ENCODE measurements around the gene ITSN2.
"Not testable (repeated sequence)": the region's sequence is repeated elsewhere in the genome, so short reads cannot be mapped to it uniquely, and the experiment has no call there.

ITSN2 gene

DNA sequence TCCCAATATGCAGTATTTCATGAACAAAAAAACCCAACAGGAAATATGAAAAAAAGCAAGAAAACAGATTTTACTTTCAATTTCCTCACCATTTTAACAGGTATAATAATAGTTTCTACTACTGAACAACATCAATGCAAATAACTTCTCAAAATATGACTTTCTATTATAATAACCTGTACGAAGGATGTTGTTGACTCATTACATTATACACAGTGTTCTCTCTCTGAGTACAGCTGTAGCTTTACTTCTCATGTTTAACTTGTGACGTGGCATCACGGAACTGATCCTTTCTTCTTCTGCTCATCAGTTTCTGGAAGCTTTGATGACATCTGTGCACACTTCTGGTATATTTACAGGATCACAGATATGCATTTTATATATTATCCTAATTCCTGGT lies 145.5 kb downstream of the ITSN2 start:
- no peak for DNase-seq (ENCODE audit: low read depth)

DNA sequence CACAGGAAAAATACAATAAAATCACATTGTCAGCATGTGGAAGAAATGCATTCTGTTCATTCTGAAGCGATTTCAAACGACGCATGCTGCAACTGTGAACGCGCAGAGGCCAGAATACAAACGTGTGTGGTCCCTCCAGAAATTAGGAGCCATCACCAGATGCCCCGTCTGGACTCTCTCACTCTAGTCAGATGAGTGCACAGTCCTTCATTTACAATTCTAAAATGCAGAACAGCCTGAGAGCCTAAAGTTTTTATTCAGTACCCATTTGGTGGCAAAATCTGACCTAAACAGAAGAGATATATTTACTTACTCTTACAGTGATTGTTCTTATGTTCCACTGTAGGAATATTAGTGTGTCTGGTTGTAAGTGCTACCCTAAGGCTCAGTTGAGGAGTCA lies 148.9 kb downstream of the ITSN2 start:
- DNase-seq (ENCODE audit: low read depth) = no peak

DNA sequence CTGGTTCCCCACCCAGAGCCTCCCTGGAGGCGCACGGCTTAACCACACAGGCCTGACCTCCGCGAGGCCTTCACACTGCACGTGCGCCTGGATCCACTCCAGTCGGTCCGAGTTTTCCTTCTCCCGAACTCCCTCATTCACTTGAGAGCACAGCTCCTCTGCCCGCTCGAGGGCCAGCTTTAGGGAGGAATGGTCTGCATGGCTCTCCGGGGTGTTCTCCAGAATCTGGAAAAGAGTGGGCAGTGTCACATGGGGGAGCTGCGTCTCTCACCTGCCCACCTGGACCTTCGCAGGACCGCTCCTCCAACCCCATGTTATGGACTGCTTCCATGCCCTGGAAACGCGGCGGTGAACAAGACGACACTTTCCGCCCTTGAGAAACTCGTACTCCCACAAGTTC lies 149.6 kb downstream of the ITSN2 start:
- no peak for DNase-seq (ENCODE audit: low read depth)

DNA sequence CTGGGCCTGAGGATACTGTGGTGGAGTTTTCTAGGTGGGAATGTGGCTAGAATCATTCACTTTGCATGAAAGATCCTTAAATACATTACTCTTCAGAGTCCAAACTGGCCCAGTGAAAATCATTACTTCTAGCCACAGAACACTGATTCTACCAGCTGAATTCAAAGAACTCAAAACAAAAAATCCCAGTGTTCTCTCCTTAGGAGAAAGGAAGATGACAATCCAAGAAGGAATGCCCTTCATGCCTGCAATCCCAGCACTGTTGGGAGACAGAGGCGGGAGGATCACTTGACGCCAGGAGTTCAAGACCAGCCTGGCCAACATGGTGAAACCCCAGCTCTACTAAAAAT lies 150.3 kb downstream of the ITSN2 start:
- DNase-seq (ENCODE audit: low read depth) = no peak

DNA sequence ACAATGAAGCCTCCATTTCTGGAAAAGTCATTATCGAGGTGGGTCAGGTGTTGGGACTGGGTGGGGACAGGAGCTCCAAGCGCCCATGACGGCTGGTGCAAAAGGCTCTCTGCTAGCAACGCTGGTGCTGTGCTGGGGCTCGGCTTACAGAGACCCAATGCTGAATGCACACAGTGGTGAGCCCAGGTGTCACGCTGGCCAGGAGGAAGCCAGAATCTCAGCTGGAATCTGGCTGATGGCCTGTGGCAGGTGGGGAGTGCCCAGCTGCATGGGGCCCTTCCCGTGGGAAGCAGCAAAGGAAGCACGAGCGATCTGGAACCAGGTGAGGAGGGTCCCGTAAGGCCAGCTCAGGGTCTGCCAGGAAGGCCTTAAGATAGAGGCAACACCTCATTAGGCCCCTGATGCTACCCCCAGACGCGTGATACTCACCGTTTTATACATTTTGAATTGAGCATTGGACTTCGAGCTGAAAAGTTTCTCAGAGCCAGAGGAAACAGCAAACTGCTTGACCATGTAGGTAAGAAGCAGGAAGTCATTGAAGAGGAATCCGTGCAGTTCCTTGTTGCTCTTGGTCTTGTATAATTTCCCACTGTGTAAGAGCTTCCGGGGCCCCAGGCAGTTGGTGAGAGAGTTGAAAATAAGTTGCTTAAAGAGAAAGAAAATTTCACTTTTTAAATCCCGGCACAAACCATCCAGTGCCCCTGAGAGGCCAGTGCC lies 150.8 kb downstream of the ITSN2 start:
- no peak for DNase-seq (ENCODE audit: low read depth)

DNA sequence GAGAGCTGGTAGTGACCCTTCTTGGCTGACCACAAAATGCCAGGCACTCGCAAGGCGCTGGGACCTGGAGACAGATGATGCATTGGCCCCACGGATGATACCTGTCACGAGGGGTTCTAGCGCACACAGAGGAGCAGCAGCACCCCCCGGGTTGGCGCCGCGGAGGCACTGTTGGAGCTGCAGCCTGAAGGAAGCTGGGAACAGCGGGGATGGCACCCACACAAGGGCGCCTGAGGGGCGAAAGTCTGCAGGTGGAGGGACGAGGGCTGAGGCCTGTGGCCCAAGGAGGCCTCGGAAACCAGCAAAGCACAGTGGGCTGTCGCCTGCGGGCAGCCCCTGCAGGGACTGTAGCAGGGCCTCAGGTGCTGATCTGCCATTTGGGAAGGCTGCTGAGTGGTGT lies 151.8 kb downstream of the ITSN2 start:
- no peak for DNase-seq (ENCODE audit: low read depth)

DNA sequence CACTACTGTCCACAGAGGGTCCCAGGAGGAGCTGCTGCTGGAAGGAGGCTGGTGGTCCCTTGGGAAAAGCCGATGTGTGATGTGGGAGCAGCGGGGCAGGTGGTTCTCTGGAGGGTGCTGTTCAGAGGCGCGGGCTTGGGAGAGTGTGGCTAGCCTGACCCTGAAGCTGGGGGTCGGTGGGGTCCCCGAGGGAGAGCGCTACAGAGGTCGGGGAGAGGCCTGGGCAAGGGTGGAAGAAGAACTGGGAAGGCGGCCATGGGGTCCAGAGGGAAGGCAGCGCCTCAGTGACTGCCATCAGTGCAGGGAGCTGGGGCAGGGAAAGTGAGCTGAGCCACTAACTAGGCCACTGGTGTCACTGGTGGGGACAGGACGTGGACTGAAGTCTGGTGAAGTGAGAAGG lies 153.0 kb downstream of the ITSN2 start:
- no peak for DNase-seq (ENCODE audit: low read depth)

DNA sequence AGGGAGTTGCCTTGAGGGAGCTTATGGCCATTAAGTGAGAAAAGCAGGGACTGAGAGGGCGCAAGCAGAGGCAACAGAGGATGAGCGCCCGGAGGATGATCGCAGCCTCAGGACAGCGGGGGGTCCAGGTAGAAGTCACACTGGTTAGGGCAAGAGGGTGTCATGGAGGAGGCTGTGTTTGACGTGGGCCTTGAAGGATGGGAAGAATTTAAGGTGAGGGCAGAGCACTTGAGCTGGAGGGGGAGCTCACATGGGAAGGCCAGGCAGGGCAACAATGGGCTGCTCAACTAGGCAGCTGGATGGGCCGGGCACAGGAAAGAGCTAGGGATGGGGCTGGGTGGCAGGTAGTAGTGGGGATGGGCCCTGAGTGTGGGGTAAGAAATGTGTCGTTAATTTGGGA lies 153.6 kb downstream of the ITSN2 start:
- no peak for DNase-seq (ENCODE audit: low read depth)

DNA sequence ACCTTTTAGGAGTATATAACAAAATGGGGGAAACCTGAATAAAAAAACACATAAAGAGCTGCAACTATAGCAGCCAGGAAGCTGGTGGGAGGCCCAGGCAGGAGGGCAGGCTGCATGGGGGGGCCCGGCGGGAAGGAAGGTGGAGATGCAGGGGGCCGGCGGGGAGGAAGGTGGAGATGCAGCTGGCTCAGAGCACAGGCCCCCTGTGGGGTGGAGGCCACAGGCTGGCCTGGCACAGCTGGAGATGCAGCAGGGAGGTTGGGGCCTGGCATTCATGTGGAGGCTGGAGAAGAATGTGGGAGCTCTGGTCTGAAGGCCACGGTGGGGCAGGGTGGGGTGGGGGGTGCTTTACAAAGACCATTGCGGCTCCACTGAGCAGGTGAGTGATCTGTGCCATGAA lies 154.1 kb downstream of the ITSN2 start:
- no peak for DNase-seq (ENCODE audit: low read depth)

DNA sequence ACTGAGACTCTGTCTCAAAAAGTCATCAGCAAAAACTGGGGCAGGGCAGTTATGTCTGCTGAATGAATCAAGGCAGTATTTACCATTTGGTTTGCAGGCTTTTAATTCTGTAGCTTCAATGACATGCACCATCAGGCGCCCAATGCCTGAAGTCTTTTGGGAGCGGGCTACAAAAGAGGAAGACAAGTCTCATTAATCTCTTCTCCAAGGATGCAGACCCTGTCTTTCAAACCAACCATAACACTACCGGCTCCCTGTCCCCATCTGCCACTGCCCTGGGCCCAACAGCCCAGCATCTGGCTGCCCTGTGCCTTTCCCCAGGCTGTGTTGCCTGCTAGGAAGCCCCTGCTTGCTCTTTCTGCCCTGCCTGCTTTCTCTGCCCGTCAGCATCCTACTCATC lies 155.2 kb downstream of the ITSN2 start:
- no peak for DNase-seq (ENCODE audit: low read depth)

DNA sequence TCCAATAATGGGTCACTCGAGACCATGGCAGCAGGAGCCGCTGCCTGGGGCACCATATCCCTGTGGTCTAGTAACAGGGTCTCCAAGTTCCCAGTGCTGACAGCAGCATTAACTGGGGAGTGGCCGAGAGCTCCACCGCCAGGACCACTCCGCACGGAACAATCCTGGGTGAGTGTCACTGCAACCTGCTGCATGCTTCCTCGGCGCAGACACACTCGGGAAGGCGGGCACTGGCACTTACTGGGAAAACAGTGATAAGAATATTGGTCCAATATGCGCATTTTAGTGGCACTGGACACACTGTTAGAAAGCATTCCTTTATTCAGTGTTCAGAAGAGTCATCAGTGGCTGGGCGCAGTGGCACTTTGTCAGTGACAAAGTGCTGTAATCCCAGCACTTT lies 155.8 kb downstream of the ITSN2 start:
- DNase-seq (ENCODE audit: low read depth) = no peak

DNA sequence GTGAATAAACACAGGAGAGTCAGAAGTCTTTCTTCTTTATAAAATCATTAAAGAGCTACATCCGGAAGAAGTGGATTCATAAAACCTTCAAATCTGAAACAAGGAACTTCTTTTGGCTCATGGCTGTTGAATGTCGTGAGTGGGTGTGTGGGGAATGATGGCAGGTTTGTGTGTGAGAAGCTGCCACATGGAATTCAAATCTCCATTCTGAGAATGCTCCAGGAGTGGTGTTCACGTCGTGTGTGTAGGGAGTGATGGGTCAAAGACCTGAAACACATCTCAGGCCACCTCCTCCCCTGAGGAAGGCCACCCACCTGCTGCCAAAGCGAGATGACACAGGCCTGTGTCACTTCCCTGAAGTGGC lies 156.6 kb downstream of the ITSN2 start:
- no peak for DNase-seq (ENCODE audit: low read depth)

DNA sequence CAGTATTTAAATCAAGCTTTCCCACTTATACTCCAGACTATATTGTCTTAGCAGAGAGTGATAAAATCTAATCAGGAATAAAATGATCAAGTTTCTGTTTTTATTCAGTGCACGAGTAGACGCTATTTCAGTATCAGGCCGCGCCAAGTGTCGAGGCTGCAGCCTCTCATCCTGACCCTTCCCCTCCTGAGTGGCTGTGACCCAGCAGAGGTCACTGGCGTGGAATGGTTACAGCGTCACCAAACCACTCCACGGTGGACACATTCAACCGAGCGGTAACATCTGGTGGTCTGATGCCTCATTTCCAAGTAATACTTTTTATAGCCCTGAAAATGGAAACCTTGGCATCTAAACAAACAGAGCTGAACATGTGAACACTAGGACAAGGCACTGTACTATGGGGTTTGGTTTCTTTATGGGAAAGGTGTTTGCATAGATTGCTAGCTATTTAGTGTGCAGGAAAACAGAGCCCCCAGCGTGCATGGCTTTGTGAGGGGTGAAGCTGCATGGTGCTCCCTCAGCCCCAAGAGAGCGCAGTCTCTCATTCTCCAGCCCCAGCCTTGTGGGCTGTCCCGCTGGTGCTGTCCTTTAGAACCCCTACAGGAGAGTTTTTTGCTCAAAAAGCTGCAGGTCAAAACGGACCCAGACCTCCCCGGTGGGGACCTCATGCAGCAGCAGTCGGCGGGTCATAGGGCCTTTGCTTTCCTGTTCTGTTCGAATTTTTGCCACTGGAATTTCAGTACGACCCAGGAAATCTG lies 157.1 kb downstream of the ITSN2 start:
- DNase-seq (ENCODE audit: low read depth) = no peak

DNA sequence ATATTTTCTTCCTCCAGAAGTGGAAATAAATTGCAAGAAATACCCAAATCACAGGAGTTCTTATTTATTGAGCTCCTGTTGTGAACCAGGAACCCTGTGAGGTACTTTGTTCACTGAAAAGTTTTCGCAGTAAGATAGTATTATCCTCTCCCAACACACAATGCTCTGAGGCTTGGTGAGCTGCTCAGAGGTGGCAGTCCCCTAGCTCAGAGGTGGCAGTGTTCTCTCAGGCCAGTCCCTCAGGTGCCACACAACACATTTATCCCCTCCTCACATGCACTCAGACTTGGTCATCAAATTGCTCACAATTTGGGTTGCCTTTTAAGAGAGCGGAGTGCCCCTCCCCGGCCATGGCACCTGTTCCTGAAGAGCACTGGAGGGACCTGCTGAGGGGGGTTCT lies 159.5 kb downstream of the ITSN2 start:
- DNase-seq (ENCODE audit: low read depth) = no peak

DNA sequence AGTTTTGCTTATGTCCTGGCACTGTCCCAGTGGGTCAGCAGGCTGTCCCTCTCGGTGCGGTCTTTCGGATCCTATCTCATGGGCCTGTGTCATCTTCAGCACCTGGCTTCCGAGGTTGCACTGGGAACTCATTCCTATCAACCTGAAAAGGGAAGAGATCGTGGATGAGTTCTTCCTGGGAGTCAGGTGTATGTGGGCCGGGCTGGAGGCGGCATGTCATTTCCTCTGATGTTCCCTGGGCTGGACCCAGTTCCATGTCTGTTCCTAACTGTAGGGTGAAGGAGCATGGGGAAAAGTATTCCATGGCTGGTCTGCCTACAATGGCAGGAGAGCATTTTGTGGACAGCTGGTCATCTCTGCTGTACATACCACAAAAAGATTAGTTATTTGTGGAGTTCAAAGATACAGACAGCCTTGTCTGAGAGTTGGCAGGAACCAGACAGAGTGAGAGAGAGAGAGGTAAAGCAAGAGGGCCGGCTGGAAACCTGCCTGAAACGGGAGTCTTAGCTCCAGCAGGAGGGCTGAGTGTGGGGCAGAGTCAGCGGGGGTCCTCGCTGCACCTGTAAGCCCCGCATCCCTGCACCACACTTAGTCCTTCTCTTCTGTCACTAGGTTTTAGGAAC lies 160.3 kb downstream of the ITSN2 start:
- DNase-seq (ENCODE audit: low read depth) = no peak

DNA sequence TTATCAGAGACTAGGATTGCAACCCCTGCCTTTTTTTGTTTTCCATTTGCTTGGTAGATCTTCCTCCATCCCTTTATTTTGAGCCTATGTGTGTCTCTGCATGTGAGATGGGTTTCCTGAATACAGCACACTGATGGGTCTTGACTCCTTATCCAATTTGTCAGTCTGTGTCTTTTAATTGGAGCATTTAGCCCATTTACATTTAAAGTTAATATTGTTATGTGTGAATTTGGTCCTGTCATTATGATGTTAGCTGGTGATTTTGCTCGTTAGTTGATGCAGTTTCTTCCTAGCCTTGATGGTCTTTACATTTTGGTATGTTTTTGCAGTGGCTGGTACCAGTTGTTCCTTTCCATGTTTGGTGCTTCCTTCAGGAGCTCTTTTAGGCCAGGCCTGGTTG lies 163.1 kb downstream of the ITSN2 start:
- not testable (repeated sequence) for DNase-seq (ENCODE audit: low read depth)

DNA sequence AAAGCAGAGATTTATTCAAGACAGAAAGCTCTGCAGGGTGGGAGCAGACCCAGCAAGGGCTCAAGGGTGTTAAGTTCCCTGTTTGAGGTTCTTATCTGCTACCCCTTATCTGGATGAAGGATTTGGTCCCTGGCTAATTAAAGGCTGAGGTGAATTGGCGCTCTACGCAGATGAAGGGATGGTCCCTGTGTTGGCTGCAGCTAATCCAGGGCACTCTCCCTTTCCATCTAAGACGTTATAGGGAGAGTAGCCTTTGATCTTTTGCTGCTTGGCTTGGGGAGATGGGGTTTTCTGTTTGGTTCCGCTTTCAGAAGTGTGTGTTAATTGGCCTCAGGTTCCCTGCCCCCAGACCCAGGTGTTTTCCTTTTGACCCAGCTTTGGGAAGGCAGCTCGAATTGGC lies 168.5 kb downstream of the ITSN2 start:
- DNase-seq (ENCODE audit: low read depth) = no peak

DNA sequence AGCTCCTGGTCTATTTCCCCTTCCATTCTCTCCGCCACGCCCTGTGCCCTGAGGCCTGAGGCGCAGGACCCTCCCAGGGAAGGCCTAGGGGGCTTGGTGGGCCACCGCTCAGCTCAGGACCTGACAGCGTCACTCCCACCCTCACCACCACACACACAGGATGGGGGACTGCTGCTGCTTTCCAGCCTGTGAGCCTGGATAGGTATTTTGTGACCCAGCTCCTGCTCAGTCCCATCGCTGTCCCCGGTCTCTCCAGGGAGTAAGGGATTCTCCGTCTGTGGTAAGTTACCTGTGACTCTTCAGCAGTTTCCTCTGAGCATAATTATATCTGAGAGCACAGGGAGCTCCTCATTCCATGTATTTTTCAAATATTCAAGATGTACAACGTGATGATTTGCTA lies 169.2 kb downstream of the ITSN2 start:
- no peak for DNase-seq (ENCODE audit: low read depth)

DNA sequence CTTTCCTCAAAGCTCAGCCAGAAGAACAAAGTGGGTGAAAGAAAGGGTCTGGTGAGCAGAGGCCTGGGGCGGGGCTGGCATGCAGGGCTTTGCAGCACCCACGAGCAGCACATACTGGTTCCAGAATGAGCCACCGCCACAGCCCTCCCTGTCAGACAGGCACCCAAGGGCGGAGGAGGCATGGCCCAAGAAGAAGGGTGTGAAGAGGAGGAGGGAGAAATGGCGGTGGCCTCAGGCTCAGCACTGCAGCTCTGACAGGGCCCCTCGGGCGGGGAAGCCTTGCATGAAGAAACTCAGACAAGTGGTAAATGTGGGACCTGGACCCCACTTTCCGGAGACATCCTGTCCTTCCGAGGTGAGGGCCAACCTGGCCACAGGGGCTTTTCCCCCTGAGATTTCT lies 169.8 kb downstream of the ITSN2 start:
- DNase-seq (ENCODE audit: low read depth) = no peak

DNA sequence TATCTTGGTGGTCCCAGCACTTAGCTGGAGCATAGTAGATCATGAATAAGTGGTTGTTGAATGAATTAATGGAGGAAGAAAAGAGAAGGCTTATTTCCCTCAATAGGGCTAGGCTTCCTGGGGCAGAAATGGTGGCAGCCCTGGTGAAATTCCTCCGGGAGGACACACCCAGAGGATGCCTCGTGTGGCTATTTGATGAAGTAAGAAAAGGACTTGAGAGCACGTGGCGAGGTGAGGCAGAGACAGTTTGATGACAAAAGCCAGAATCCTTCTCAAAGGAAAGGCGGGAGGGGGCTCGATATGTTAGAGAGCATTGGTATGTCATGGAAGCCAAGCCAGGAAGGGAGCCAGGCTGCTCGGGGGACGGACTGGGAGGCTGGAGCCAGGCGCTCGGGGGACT lies 170.8 kb downstream of the ITSN2 start:
- DNase-seq (ENCODE audit: low read depth) = no peak

DNA sequence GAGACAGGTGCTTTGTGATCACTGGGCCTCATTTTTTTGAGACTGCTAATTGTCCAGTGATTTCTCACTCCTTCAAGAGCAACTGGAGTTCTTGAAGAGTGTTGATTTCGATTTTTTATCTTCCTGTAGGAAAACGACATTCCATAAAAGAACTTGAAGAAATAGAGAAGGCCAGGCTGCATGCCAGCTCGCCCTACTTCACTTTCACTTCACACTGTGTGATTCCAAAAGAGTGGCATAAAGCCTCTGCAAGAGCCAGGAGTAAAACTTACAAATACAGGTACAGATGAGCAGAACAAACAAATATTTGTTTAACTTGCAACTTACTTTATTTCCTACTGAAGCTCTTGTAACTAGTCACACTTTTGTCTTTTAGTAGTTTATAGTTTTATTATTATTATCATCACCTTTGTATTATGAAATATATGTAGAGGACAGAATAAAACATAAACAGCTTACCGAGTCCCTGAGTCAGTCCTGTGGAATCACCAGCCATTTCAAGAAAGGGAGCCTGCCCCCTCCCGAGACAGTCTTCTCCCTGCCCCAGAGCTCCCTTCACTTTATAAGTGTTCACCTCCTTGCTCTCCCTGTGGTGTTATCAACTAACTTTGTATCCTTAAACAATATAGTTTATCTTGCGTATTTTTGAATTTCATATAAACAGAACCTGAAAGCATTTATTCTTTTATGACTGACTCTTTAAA lies 176.8 kb downstream of the ITSN2 start:
- DNase-seq (ENCODE audit: low read depth) = no peak

DNA sequence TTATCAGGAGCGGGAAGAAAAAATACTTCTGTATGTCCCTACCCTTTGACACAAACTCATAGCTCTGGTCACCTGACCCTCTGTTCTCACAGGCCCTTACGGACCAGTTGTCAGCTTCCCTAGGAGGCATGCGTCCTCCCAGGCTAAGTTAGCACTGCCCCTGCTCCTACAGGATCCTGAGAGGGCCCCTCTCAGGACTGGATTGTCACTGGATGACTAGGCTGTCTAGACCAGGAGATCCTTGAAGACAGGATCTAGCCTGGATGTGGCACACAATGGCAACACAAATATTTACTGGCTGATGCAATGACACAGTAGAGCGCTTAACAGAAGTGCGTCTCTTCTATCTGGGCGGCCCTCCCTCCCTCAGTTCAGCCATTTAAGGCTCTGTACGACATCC lies 177.8 kb downstream of the ITSN2 start:
- DNase-seq (ENCODE audit: low read depth) = no peak

DNA sequence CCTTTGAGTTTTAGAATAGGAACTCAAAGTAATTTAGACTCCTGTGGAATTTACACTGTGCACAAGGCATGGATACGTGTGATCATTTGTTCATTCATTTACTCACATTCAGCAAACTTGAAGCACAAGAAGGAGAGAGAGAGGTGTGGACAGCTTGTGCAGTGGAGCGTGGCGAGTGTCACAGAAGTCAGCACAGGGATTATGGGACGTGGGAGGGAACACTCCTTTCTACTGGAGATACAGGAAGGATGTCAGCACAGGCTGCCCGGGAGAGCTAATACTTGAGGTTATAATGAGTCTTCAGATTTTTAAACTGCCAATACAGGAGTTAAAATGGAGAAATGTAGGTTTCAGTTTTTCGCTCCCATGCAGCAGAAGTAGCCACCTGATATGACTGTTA lies 178.5 kb downstream of the ITSN2 start:
- no peak for DNase-seq (ENCODE audit: low read depth)
